MCF 10A (cell line): ENCODE measurements around the gene EFCAB12. TPM values are rescaled to one million over a fixed set of nuclear protein-coding genes. Genes with fewer than 3 reads are reported as not detected.

Experiments used
- BruUV-seq: library from RNA; stranded (reverse); fragments of 400-500 nt; replicated peaks from 2 replicates; lab custom pipeline; 2021; lab: Mats Ljungman, UMichigan
- CTCF ChIA-PET: fragments of 300-600 bp; sonication (Branson Sonifier 250); formaldehyde crosslinking; extraction: SDS; loops from one replicate; lab custom pipeline; 2021; ENCODE audit warnings: antibody characterized with exemption, inconsistent platforms; lab: Yijun Ruan, JAX
- POLR2A ChIA-PET: fragments of 300-600, 350-650 bp; sonication (Branson Sonifier 250); formaldehyde crosslinking; extraction: SDS; loops from one replicate; lab custom pipeline; 2020; ENCODE audit warnings: antibody characterized with exemption, inconsistent platforms; lab: Yijun Ruan, JAX
- DNase-seq: peaks from one replicate; pipeline ENCODE4 v3.0.0-alpha.2; 2018; ENCODE audit not compliant: unreplicated experiment
- H3K27ac Mint-ChIP-seq: one replicate; pipeline ENCODE4 v1.8.0; 2022; ENCODE audit warnings: mild to moderate bottlenecking, low read depth, mixed read lengths; ENCODE audit not compliant: unreplicated experiment
- H3K27me3 Mint-ChIP-seq: one replicate; pipeline ENCODE4 v1.8.0; 2022; ENCODE audit warnings: mixed read lengths; ENCODE audit not compliant: insufficient read depth, unreplicated experiment
- H3K36me3 Mint-ChIP-seq: one replicate; pipeline ENCODE4 v1.8.0; 2022; ENCODE audit warnings: mild to moderate bottlenecking, moderate library complexity, mixed read lengths; ENCODE audit not compliant: insufficient read depth, unreplicated experiment
- H3K4me1 Mint-ChIP-seq: one replicate; pipeline ENCODE4 v1.8.0; 2022; ENCODE audit warnings: mixed read lengths; ENCODE audit not compliant: insufficient read depth, unreplicated experiment
- H3K4me3 Mint-ChIP-seq: one replicate; pipeline ENCODE4 v1.8.0; 2022; ENCODE audit warnings: mild to moderate bottlenecking, moderate library complexity, mixed read lengths; ENCODE audit not compliant: unreplicated experiment
- H3K9me3 Mint-ChIP-seq: one replicate; pipeline ENCODE4 v1.8.0; 2022; ENCODE audit warnings: mixed read lengths; ENCODE audit not compliant: unreplicated experiment
- CTCF ChIP-seq: fragments of 200-600 bp; IDR thresholded peaks from one replicate; pipeline ENCODE4 v1.8.0; 2022; ENCODE audit warnings: antibody characterized with exemption, mild to moderate bottlenecking; ENCODE audit not compliant: unreplicated experiment
- intact Hi-C: fragments of 100-400 bp; cut with micrococcal nuclease; formaldehyde crosslinking; loops from 2 replicates; pipeline ENCODE4 v1.14.1; 2022
- total RNA-seq: library from RNA; stranded (reverse); gene quantifications from 2 replicates; pipeline ENCODE4 v1.2.3, GENCODE V29; 2022

The EFCAB12 gene
- total RNA-seq, 1 experiment from 2014 or later: not detected

GRCh38 chr3:129439817-129440617 lies 11.6 kb upstream of the EFCAB12 start, which contains the start of the genes IFT122 and MBD4:
Gene IFT122, plus strand, starts transcription at chr3:129440224. Its CDS starts 107 bp downstream, at chr3:129440331.
Gene MBD4, minus strand, starts transcription at chr3:129439948. Its CDS starts 115 bp downstream, at chr3:129439833.
- H3K4me3 Mint-ChIP-seq: peak within 1 kb of the TSS; percentile 83
- intact Hi-C loops: loop anchor here (2.0 to 5.0 kb wide), 3 partner anchors 43 to 123 kb away; a partner anchor contains a TSS
- TF ChIP-seq CTCF: no peak
- peaks cover 40% of the 10 kb centered on the region for H3K36me3 Mint-ChIP-seq
- BruUV-seq: no TSS peak
- DNase-seq: peak; percentile 99
- H3K27ac Mint-ChIP-seq: peak within 1 kb of the TSS; percentile 96
- no peaks in the 10 kb centered on the region for H3K27me3 Mint-ChIP-seq
- ChIA-PET POLR2A (interaction anchor here (0.6 to 7.6 kb wide), 38 partner anchors 10 to 759 kb away, joined by 3 to 75 read pairs (median 7); partner anchors contain the start of genes EFCAB12 and RAB43), CTCF (interaction anchor here (0.7 to 3.8 kb wide), 8 partner anchors 10 to 560 kb away, joined by 3 to 17 read pairs (median 6); no protein-coding TSS in a partner anchor)
- peaks cover 49% of the 10 kb centered on the region for H3K4me1 Mint-ChIP-seq
- H3K9me3 Mint-ChIP-seq: no peaks in the 10 kb centered on the region

- BruUV-seq: TSS peak; percentile 51
- Mint-ChIP-seq H3K27ac (peak overlapping the region; percentile 96), H3K27me3 (no peaks in the 10 kb centered on the region), H3K4me1 (peaks cover 51% of the 10 kb centered on the region), H3K4me3 (peak overlapping the region; percentile 83), H3K9me3 (no peaks in the 10 kb centered on the region), H3K36me3 (peaks cover 41% of the 10 kb centered on the region)
- ChIA-PET POLR2A (interaction anchor here (0.7 to 7.6 kb wide), 33 partner anchors 10 to 759 kb away, joined by 3 to 75 read pairs (median 7); partner anchors contain the start of genes EFCAB12 and RAB43), CTCF (interaction anchor here (0.6 to 3.8 kb wide), 12 partner anchors 9 to 559 kb away, joined by 3 to 17 read pairs (median 4); no protein-coding TSS in a partner anchor)
- intact Hi-C loops: loop anchor here (5.0 kb wide), 2 partner anchors 42 to 122 kb away; a partner anchor contains a TSS
- no peak for TF ChIP-seq CTCF
- DNase-seq: peak; percentile 45
These were observed 10.9 kb upstream of the EFCAB12 start for GRCh38 chr3:129439226-129439816.

GRCh38 chr3:129435367-129435766 lies 6.9 kb upstream of the EFCAB12 start:
- ChIA-PET CTCF (interaction anchor here (0.8 to 1.0 kb wide), 3 partner anchors 171 to 189 kb away, joined by 3 to 4 read pairs (median 3); no protein-coding TSS in a partner anchor), POLR2A (interaction anchor here (1.4 kb wide), 1 partner anchor 35 kb away, joined by 3 read pairs; no protein-coding TSS in a partner anchor)
- Mint-ChIP-seq H3K4me3 (no peak overlapping the region), H3K27ac (no peak overlapping the region), H3K27me3 (no peaks in the 10 kb centered on the region), H3K36me3 (peaks cover 79% of the 10 kb centered on the region), H3K4me1 (peaks cover 29% of the 10 kb centered on the region), H3K9me3 (no peaks in the 10 kb centered on the region)
- no peak for DNase-seq
- intact Hi-C loops: loop anchor here (5.0 kb wide), 2 partner anchors 38 to 118 kb away; a partner anchor contains a TSS
- BruUV-seq: no TSS peak
- no peak for TF ChIP-seq CTCF
